ENCODE results near the gene KLK4.

GRCh38 chr19:50928831-50929230 is 17.6 kb upstream of the KLK4 start:
- TF ChIP-seq CTCF (IDR thresholded peaks at IDR 0.05) (no peak), POLR2A (IDR thresholded peaks at IDR 0.05) (no peak)
